Caco-2 (cell line): ENCODE data around the gene SLC22A12. TPM values are rescaled to one million over a fixed set of nuclear protein-coding genes. Genes with fewer than 3 reads are reported as not detected.

ENCODE experiments used
- BruUV-seq: library from RNA; stranded (reverse); fragments of 400-500 nt; replicated peaks from 2 replicates; lab custom pipeline; 2021; lab: Mats Ljungman, UMichigan
- CTCF ChIA-PET: fragments of 300-600 bp; sonication (Branson Sonifier 250); formaldehyde crosslinking; loops from one replicate; lab custom pipeline; 2022; ENCODE audit warnings: antibody characterized with exemption; lab: Charles Lee
- POLR2A ChIA-PET: fragments of 300-600 bp; sonication (Branson Sonifier 250); formaldehyde crosslinking; loops from one replicate; lab custom pipeline; 2022; ENCODE audit warnings: antibody characterized with exemption; lab: Charles Lee
- DNase-seq, 2 experiments: peaks; one replicate each; pipeline versions ENCODE4 v3.0.0 to v3.0.0-alpha.2; 2020 to 2022
- H3K27me3 ChIP-seq: replicated peaks from 2 replicates; pipeline ENCODE4 v1.6.0; 2011; ENCODE audit warnings: low read length; ENCODE audit not compliant: control insufficient read depth, insufficient read depth
- H3K36me3 ChIP-seq: 2 replicates; pipeline ENCODE4 v1.5.1; 2011; ENCODE audit warnings: low read length; ENCODE audit not compliant: control insufficient read depth, insufficient read depth
- H3K4me1 ChIP-seq: fragments of 250-450 bp; sonication (Bioruptor Pico); 2 replicates; pipeline ENCODE4 v1.5.1; 2020; ENCODE audit warnings: mild to moderate bottlenecking
- H3K4me3 ChIP-seq: 2 replicates; pipeline ENCODE4 v1.5.1; 2011; ENCODE audit warnings: low read depth, mild to moderate bottlenecking, control low read depth, low read length
- H3K9me3 ChIP-seq: fragments of 250-450 bp; sonication (Bioruptor Pico); 2 replicates; pipeline ENCODE4 v1.5.1; 2020; ENCODE audit warnings: mild to moderate bottlenecking, moderate library complexity
- H3K27ac Mint-ChIP-seq: one replicate; pipeline ENCODE4 v1.8.0; 2022; ENCODE audit warnings: mixed read lengths; ENCODE audit not compliant: unreplicated experiment
- H3K27me3 Mint-ChIP-seq: one replicate; pipeline ENCODE4 v1.8.0; 2022; ENCODE audit warnings: mixed read lengths; ENCODE audit not compliant: insufficient read depth, unreplicated experiment
- H3K36me3 Mint-ChIP-seq: one replicate; pipeline ENCODE4 v1.8.0; 2022; ENCODE audit warnings: mild to moderate bottlenecking, mixed read lengths; ENCODE audit not compliant: insufficient read depth, unreplicated experiment
- H3K4me1 Mint-ChIP-seq: one replicate; pipeline ENCODE4 v1.8.0; 2022; ENCODE audit warnings: low read depth, mixed read lengths; ENCODE audit not compliant: unreplicated experiment
- H3K4me3 Mint-ChIP-seq: one replicate; pipeline ENCODE4 v1.8.0; 2022; ENCODE audit warnings: mild to moderate bottlenecking, moderate library complexity, mixed read lengths; ENCODE audit not compliant: unreplicated experiment
- H3K9me3 Mint-ChIP-seq: one replicate; pipeline ENCODE4 v1.8.0; 2022; ENCODE audit warnings: mixed read lengths; ENCODE audit not compliant: unreplicated experiment
- intact Hi-C: fragments of 100-400 bp; cut with micrococcal nuclease; formaldehyde crosslinking; loops from one replicate; pipeline ENCODE4 v1.10.0; 2022; ENCODE audit not compliant: unreplicated experiment
- total RNA-seq: library from RNA; stranded (reverse); gene quantifications from 2 replicates; pipeline ENCODE4 v1.2.3, GENCODE V29; 2022
- TF ChIP-seq, protein P1 (sequence below), 2 experiments: fragments of 200-600 bp in 1 of 2; IDR thresholded peaks; 1 replicate in 1 of 2; 2 replicates in 1 of 2; pipeline versions ENCODE4 v1.5.1 to v1.8.0; 2011 to 2022; ENCODE audit warnings: antibody characterized with exemption in 1 of 2, control low read depth in 1 of 2, inconsistent platforms in 1 of 2, low read depth in 1 of 2, low read length in 1 of 2, mild to moderate bottlenecking in 1 of 2, moderate library complexity in 1 of 2; ENCODE audit not compliant: insufficient read depth in 1 of 2, severe bottlenecking in 1 of 2, unreplicated experiment in 1 of 2

Gene SLC22A12
- total RNA-seq, 1 experiment from 2014 or later = not detected

DNA sequence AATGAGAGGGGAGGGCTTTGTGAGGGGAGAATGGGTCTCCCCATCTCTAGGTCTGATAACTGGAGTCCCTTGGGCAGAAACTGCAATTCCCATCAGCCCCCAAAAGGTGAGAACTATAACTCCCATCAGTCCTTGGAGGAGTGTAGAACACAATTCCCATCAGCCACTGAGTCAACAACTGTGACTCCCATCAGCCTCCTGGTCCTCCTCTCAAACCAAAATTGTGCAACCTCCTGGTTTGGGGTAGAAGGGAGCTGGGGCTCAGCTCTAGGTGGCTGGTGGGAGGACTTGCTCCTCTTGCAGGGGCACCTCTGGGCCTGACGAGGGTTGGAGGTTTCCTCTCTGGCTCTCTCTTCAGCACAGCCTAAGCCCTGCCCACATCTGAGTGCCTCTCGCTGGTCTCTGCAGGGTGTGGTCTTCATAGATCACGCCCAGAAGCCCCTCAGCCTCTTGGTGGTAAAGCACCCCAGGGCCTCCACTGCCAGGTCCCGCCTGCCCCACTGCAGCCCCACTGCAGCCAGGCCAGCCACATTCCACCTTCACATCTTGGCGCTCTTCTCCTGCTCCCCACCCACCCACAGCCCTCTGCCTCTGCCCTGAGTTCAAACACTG lies 18.5 kb downstream of the SLC22A12 start:
- no peak for DNase-seq
- H3K27ac Mint-ChIP-seq = no peak overlapping the region
- intact Hi-C loops = no loop called here
- ChIA-PET POLR2A (no interaction called here), CTCF (interaction anchor here (0.6 kb wide), 1 partner anchor 129 kb away, joined by 3 read pairs; no protein-coding TSS in a partner anchor)
- TF ChIP-seq, protein P1, sequence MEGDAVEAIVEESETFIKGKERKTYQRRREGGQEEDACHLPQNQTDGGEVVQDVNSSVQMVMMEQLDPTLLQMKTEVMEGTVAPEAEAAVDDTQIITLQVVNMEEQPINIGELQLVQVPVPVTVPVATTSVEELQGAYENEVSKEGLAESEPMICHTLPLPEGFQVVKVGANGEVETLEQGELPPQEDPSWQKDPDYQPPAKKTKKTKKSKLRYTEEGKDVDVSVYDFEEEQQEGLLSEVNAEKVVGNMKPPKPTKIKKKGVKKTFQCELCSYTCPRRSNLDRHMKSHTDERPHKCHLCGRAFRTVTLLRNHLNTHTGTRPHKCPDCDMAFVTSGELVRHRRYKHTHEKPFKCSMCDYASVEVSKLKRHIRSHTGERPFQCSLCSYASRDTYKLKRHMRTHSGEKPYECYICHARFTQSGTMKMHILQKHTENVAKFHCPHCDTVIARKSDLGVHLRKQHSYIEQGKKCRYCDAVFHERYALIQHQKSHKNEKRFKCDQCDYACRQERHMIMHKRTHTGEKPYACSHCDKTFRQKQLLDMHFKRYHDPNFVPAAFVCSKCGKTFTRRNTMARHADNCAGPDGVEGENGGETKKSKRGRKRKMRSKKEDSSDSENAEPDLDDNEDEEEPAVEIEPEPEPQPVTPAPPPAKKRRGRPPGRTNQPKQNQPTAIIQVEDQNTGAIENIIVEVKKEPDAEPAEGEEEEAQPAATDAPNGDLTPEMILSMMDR (IDR thresholded peaks at IDR 0.05; ENCODE audit: insufficient read depth in 1 of 2, low read depth in 1 of 2, low read length in 1 of 2, severe bottlenecking in 1 of 2, unreplicated experiment in 1 of 2) = no peak
- H3K4me3 Mint-ChIP-seq = no peak overlapping the region
- no peaks in the 10 kb centered on the region for H3K36me3 Mint-ChIP-seq
- BruUV-seq = no TSS peak
- no peak overlapping the region for H3K4me3 ChIP-seq
- no peaks in the 10 kb centered on the region for H3K4me1 ChIP-seq
- no peaks in the 10 kb centered on the region for H3K9me3 ChIP-seq
- no peaks in the 10 kb centered on the region for H3K27me3 Mint-ChIP-seq
- no peaks in the 10 kb centered on the region for H3K9me3 Mint-ChIP-seq
- no peaks in the 10 kb centered on the region for H3K4me1 Mint-ChIP-seq
- H3K27me3 ChIP-seq = no peaks in the 10 kb centered on the region
- no peaks in the 10 kb centered on the region for H3K36me3 ChIP-seq

- Histone ChIP-seq H3K36me3 (no peaks in the 10 kb centered on the region), H3K9me3 (no peaks in the 10 kb centered on the region), H3K4me3 (no peak overlapping the region), H3K27me3 (no peaks in the 10 kb centered on the region), H3K4me1 (no peaks in the 10 kb centered on the region)
- ChIA-PET POLR2A (no interaction called here), CTCF (no interaction called here)
- Mint-ChIP-seq H3K27ac (no peak overlapping the region), H3K4me3 (no peak overlapping the region), H3K9me3 (no peaks in the 10 kb centered on the region), H3K36me3 (no peaks in the 10 kb centered on the region), H3K4me1 (no peaks in the 10 kb centered on the region), H3K27me3 (no peaks in the 10 kb centered on the region)
- no TSS peak for BruUV-seq
- DNase-seq = no peak
- intact Hi-C loops = no loop called here
- TF ChIP-seq, protein P1 (IDR thresholded peaks at IDR 0.05; ENCODE audit: insufficient read depth in 1 of 2, low read depth in 1 of 2, low read length in 1 of 2, severe bottlenecking in 1 of 2, unreplicated experiment in 1 of 2) = no peak
Observed at GRCh38 chr11:64610596-64610995, 19.6 kb downstream of the SLC22A12 start.

- Histone ChIP-seq H3K27me3 (no peaks in the 10 kb centered on the region), H3K36me3 (no peaks in the 10 kb centered on the region), H3K4me3 (no peak overlapping the region), H3K4me1 (no peaks in the 10 kb centered on the region), H3K9me3 (no peaks in the 10 kb centered on the region)
- TF ChIP-seq, protein P1 (IDR thresholded peaks at IDR 0.05; ENCODE audit: insufficient read depth in 1 of 2, low read depth in 1 of 2, low read length in 1 of 2, severe bottlenecking in 1 of 2, unreplicated experiment in 1 of 2) = no peak
- intact Hi-C loops = no loop called here
- Mint-ChIP-seq H3K36me3 (no peaks in the 10 kb centered on the region), H3K9me3 (no peaks in the 10 kb centered on the region), H3K4me1 (no peaks in the 10 kb centered on the region), H3K4me3 (no peak overlapping the region), H3K27ac (no peak overlapping the region), H3K27me3 (no peaks in the 10 kb centered on the region)
- CTCF ChIA-PET = no interaction called here
- no TSS peak for BruUV-seq
- DNase-seq = no peak
- POLR2A ChIA-PET = no interaction called here
Observed at GRCh38 chr11:64611176-64611575, 20.2 kb downstream of the SLC22A12 start.
